ENCODE data around the gene MRPL52. TPM values are rescaled to one million over a fixed set of nuclear protein-coding genes. Genes with fewer than 3 reads are reported as not detected.

MRPL52 gene
- total RNA-seq, 2 experiments from 2014 or later = 100 to 181 TPM

- Histone ChIP-seq H3K4me3 (ENCODE audit: low read depth, low read length, poor library complexity, severe bottlenecking) (peak overlapping the region; percentile 53), H4K20me1 (ENCODE audit: insufficient read depth, low read length) (no peaks in the 10 kb centered on the region), H3K4me2 (ENCODE audit: low read length) (peak overlapping the region; percentile 78), H3K9me2 (ENCODE audit: insufficient read depth, low read length) (no peaks in the 10 kb centered on the region), H3K4me1 (ENCODE audit: insufficient read depth, low read length, poor library complexity, severe bottlenecking) (peaks cover 73% of the 10 kb centered on the region), H3K79me2 (ENCODE audit: insufficient read depth, low read depth, low read length) (peaks cover 10% of the 10 kb centered on the region), H3K9me3 (ENCODE audit: low read length) (no peaks in the 10 kb centered on the region), H2AFZ (ENCODE audit: low read length) (peak overlapping the region; percentile 49; the same call in 1 of the 2 replicates), H3K27ac (ENCODE audit: low read depth, low read length, poor library complexity, severe bottlenecking) (peak overlapping the region; percentile 65), H3K36me3 (ENCODE audit: insufficient read depth, low read length) (no peaks in the 10 kb centered on the region)
- ChIA-PET POLR2A (interaction anchor here (0.7 to 2.0 kb wide), 22 partner anchors 8 to 429 kb away, joined by 3 to 12 read pairs (median 4); partner anchors contain the start of genes MRPL52 and OXA1L), CTCF (ENCODE audit: unreplicated experiment) (interaction anchor here (0.6 to 1.5 kb wide), 5 partner anchors 11 to 218 kb away, joined by 3 to 13 read pairs (median 5); no protein-coding TSS in a partner anchor)
- peak; percentile 73 for DNase-seq (ENCODE audit: low spot score)
- TF ChIP-seq CTCF (conservative IDR thresholded peaks at IDR 0.05; ENCODE audit: low read length) = no peak
- no peak for TF ChIP-seq EZH2phosphoT487 (IDR thresholded peaks at IDR 0.05; ENCODE audit: borderline replicate concordance, low read depth, low read length)
- intact Hi-C loops (cut with micrococcal nuclease; ENCODE audit: unreplicated experiment) = loop anchor here (5.0 kb wide), 1 partner anchor 262 kb away; no protein-coding TSS in a partner anchor
- no TSS peak for BruUV-seq (replicated peaks)
Observed at GRCh38 chr14:22819151-22819988, 10.3 kb upstream of the MRPL52 start.

GRCh38 chr14:22820731-22821130, 9.0 kb upstream of the MRPL52 start:
- Histone ChIP-seq H3K4me1 (ENCODE audit: insufficient read depth, low read length, poor library complexity, severe bottlenecking) (peaks cover 78% of the 10 kb centered on the region), H3K27ac (ENCODE audit: low read depth, low read length, poor library complexity, severe bottlenecking) (peak overlapping the region; percentile 17), H3K36me3 (ENCODE audit: insufficient read depth, low read length) (no peaks in the 10 kb centered on the region), H3K4me3 (ENCODE audit: low read depth, low read length, poor library complexity, severe bottlenecking) (no peak overlapping the region), H4K20me1 (ENCODE audit: insufficient read depth, low read length) (no peaks in the 10 kb centered on the region), H3K9me3 (ENCODE audit: low read length) (no peaks in the 10 kb centered on the region), H2AFZ (ENCODE audit: low read length) (no peak overlapping the region), H3K4me2 (ENCODE audit: low read length) (no peak overlapping the region), H3K79me2 (ENCODE audit: insufficient read depth, low read depth, low read length) (no peaks in the 10 kb centered on the region), H3K9me2 (ENCODE audit: insufficient read depth, low read length) (no peaks in the 10 kb centered on the region)
- TF ChIP-seq CTCF (conservative IDR thresholded peaks at IDR 0.05; ENCODE audit: low read length) (no peak), EZH2phosphoT487 (IDR thresholded peaks at IDR 0.05; ENCODE audit: borderline replicate concordance, low read depth, low read length) (no peak)
- ChIA-PET CTCF (ENCODE audit: unreplicated experiment) (no interaction called here), POLR2A (interaction anchor here (1.1 to 1.9 kb wide), 5 partner anchors 10 to 258 kb away, joined by 4 to 12 read pairs (median 5); partner anchors contain the start of genes MRPL52 and OXA1L)
- no peak for DNase-seq (ENCODE audit: low spot score)
- no TSS peak for BruUV-seq (replicated peaks)
- intact Hi-C loops (cut with micrococcal nuclease; ENCODE audit: unreplicated experiment) = loop anchor here (2.0 to 5.0 kb wide), 2 partner anchors 52 to 434 kb away; partner anchors contain the start of gene LRP10
